Measurements from ENCODE around the gene VWA5B1. TPM values are rescaled to one million over a fixed set of nuclear protein-coding genes. Genes with fewer than 3 reads are reported as not detected.

VWA5B1 gene
- total and polyA plus RNA-seq, 2 of the 4 experiments (the other 2 are of a cell fraction): not detected

DNA sequence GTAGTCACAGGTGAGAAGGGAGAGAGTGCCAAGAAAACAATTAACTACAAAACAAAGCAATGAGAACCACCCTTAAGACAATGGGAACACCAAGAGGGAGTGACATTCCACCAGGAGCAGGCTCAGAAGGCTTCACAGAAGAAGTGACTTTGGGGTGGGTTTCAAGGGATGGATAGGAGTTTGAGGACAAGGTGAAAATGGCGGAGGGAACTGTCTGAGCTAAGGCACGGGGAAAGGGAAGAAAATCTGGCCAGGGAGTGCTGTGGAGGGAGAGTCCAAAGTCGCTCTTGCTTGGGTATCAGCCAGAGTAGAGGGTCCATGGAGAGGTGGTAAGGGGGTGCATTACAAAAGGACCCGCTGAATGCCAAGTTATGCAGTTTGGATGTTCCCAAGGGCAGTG is 108.1 kb downstream of the VWA5B1 start:
- Histone ChIP-seq H3K9me3 (ENCODE audit: control insufficient read depth, insufficient read depth, low read length) (no peaks in the 10 kb centered on the region; the same call in 1 of the 2 replicates), H3K56ac (ENCODE audit: extremely low read depth, insufficient read depth, low read length) (no peak overlapping the region), H2AFZ (replicated peaks; ENCODE audit: low read length, poor library complexity) (no peak overlapping the region), H3K14ac (replicated peaks; ENCODE audit: low read depth, low read length) (no peak overlapping the region), H3K4me3 (ENCODE audit: insufficient read depth, low read depth, low read length) (no peak overlapping the region), H4K5ac (ENCODE audit: low read depth, low read length) (no peak overlapping the region), H2BK120ac (ENCODE audit: low read depth, low read length) (no peak overlapping the region), H3K36me3 (ENCODE audit: control insufficient read depth, insufficient read depth, low read length) (no peaks in the 10 kb centered on the region), H2BK20ac (ENCODE audit: low read depth, low read length) (no peak overlapping the region), H2BK5ac (ENCODE audit: low read depth, low read length, poor library complexity, severe bottlenecking) (no peak overlapping the region), H4K20me1 (ENCODE audit: insufficient read depth, low read length) (no peaks in the 10 kb centered on the region), H3K4me2 (ENCODE audit: low read depth, low read length) (no peak overlapping the region), H3K79me1 (ENCODE audit: low read depth in 1 of 2, low read length in 2 of 2) (no peaks in the 10 kb centered on the region), H3K4ac (ENCODE audit: low read depth, low read length) (no peak overlapping the region), H2AK5ac (ENCODE audit: low read depth, low read length) (no peak overlapping the region), H4K91ac (ENCODE audit: insufficient read depth, low read depth, low read length) (no peak overlapping the region), H3K27ac (ENCODE audit: insufficient read depth, low read length) (no peak overlapping the region), H3K9me1 (ENCODE audit: insufficient read depth, low read length) (no peaks in the 10 kb centered on the region), H2BK15ac (ENCODE audit: low read depth, low read length) (no peak overlapping the region), H4K8ac (ENCODE audit: low read depth in 2 of 2, low read length in 2 of 2) (no peak overlapping the region), H3K23ac (ENCODE audit: low read depth, low read length) (no peak overlapping the region), H3K9ac (ENCODE audit: low read depth, low read length) (no peak overlapping the region), H3K4me1 (ENCODE audit: control insufficient read depth, insufficient read depth, low read length) (peaks cover 2% of the 10 kb centered on the region; the same call in 1 of the 2 replicates), H3K27me3 (ENCODE audit: control insufficient read depth, insufficient read depth, low read length) (peaks cover 44% of the 10 kb centered on the region), H3K18ac (ENCODE audit: low read depth, low read length) (no peak overlapping the region), H2AK9ac (replicated peaks; ENCODE audit: low read depth, low read length, poor library complexity) (peak overlapping the region; percentile 58)
- ATAC-seq (ENCODE audit: low read depth) (no peak), DNase-seq (no peak)
- intact Hi-C loops (cut with micrococcal nuclease): no loop called here
- dilution Hi-C loops (cut with HindIII; ENCODE audit: low sequenced_read_pairs, unreplicated experiment): no loop called here
- ChIA-PET CTCF (no interaction called here), POLR2A (ENCODE audit: unreplicated experiment) (no interaction called here)
- 66% methylated on average over 4 of the region's 4 CpGs; no CpG with 5 or more reads in 1 of the 2 experiments for WGBS, 2 experiments (ENCODE audit: extremely low coverage in 2 of 2, insufficient read length in 1 of 2)
- TF ChIP-seq, protein P1, sequence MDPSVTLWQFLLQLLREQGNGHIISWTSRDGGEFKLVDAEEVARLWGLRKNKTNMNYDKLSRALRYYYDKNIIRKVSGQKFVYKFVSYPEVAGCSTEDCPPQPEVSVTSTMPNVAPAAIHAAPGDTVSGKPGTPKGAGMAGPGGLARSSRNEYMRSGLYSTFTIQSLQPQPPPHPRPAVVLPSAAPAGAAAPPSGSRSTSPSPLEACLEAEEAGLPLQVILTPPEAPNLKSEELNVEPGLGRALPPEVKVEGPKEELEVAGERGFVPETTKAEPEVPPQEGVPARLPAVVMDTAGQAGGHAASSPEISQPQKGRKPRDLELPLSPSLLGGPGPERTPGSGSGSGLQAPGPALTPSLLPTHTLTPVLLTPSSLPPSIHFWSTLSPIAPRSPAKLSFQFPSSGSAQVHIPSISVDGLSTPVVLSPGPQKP (IDR thresholded peaks at IDR 0.05; ENCODE audit: borderline replicate concordance, low read depth, low read length): no peak
- no peak for TF ChIP-seq FOS (IDR thresholded peaks at IDR 0.05; ENCODE audit: low read depth, low read length)
- TF ChIP-seq BHLHE40 (IDR thresholded peaks at IDR 0.05; ENCODE audit: low read depth, low read length): no peak
- no peak for TF ChIP-seq MAZ (IDR thresholded peaks at IDR 0.05; ENCODE audit: borderline replicate concordance, low read depth, low read length)
- TF ChIP-seq RFX5 (IDR thresholded peaks at IDR 0.05; ENCODE audit: low read depth, low read length): no peak
- no peak for TF ChIP-seq POLR2A (IDR thresholded peaks at IDR 0.05; ENCODE audit: low read depth, low read length)
- TF ChIP-seq RAD21 (IDR thresholded peaks at IDR 0.05; ENCODE audit: low read length): no peak
- TF ChIP-seq MXI1 (IDR thresholded peaks at IDR 0.05; ENCODE audit: borderline replicate concordance, low read depth, low read length): no peak
- TF ChIP-seq RCOR1 (IDR thresholded peaks at IDR 0.05; ENCODE audit: insufficient replicate concordance, low read length): no peak
- no peak for TF ChIP-seq CHD1 (IDR thresholded peaks at IDR 0.05; ENCODE audit: low read depth, low read length)
- no peak for TF ChIP-seq SMC3 (IDR thresholded peaks at IDR 0.05; ENCODE audit: low read depth, low read length)
- BruUV-seq (replicated peaks): no TSS peak
- in situ Hi-C loops (cut with MboI; ENCODE audit: low sequenced_read_pairs): no loop called here

Data from IMR-90 (cell line).